ENCODE data around the gene FAM53B. TPM values are rescaled to one million over a fixed set of nuclear protein-coding genes. Genes with fewer than 3 reads are reported as not detected.

The FAM53B gene
- total RNA-seq, 1 experiment from 2014 or later = 10.0 TPM

DNA sequence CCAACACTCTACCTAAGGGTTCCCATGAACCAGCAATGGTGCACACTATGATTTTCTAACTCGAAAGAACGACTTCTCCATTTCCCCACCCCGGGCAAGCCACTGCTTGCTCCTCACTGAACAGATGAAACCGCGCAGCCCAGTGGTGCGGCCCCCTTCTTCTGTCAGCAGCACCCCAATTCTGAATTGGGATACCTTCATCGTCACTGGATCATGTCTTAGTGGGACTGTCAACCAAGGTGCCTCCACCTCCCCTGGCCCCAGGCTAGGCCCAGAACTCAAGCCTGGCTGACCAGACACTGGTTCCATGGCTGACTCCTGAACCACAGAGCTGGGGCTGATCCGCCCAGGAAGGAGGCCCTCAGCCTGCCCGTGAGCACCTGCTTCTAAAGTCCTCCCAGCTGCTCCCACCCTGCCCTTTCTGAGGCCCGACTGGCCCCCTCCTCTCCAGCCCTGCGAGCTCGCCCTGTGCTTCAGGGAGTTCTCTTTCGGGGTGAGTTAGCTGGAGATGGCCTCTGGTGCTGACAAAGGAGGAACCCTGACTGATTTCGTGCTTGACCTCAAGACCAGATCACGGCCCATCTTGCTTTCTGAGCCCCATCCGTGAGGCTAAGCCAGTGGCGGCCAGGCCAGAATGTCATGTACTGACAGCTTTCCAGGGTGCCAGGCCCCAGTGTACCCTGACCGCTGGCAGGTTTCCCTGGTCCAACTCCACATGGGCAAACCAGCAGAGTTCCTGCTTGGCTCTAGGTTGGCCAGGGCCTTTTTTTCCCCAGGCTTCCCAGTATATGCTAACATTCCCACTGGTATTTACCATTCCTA is 44.5 kb downstream of the FAM53B start:
- DNase-seq (ENCODE audit: extremely low read depth, low read depth) = no peak

- DNase-seq (ENCODE audit: extremely low read depth, low read depth) = no peak
Observed at GRCh38 chr10:124698545-124699469, 45.4 kb downstream of the FAM53B start.

- no peak for DNase-seq (ENCODE audit: extremely low read depth, low read depth)
Observed at GRCh38 chr10:124697837-124698544, 46.2 kb downstream of the FAM53B start.

DNA sequence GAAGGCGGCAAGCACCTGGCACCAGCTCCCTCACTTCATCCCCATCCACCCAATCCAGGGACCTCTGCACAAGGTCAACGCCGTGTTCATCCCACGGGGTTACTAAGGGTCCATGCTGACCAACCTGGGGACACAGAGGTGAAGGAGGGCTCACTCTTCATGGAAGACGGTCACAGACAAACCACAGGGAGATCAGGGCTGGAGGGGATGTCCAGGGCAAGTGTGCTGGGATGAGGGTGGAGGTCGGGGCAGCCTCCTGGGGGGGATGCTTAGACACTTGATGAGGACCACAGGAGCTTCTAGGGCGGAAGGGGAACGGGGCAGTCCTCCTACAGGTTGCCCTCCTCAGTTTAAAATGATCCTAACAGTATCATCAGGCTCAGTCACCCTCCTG is 46.7 kb downstream of the FAM53B start:
- no peak for DNase-seq (ENCODE audit: extremely low read depth, low read depth)

DNA sequence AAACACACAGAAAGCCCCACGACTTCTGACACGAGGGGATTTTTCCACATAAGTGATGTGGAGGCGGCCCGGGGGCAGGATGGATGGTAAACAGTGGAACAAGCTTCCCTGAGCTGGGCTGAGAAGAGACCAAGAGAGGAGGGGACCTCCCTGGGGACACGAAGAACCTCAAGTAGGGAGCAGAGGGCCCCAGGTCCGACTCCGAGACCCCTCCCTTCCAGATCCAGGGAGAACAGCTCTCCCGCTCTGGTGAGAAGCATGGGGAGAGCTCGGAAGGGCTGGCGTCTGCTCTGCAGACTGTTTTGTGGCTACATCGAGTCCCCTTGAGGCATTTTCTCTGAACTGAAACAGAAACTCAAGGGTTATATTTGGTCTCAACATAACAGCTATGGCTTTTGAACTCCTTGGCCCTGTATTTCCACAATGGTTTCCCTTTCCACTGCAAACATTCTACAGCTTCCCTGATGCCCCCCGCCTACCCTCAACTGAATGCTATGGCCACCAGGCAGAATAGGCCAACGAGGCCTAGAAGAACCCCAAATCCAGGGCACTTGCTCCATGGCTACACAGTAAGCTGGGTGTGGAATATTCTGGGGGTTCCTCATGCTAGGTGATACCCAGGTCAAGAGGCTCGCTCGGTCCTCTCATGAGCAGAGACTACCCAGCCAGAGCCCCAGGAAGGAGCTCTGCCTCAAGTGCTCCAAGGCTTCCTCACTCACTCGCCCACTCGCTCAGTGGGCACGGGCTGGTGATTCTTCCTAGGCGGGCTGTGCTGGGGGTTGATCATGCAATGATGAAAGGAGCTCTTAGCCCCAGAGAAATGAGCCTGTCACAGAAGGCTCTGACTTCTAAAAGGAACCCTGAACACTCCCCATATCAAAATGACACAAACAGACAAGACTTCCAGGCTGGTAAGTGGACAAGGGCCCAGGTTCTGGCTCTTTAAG is 47.5 kb downstream of the FAM53B start:
- no peak for DNase-seq (ENCODE audit: extremely low read depth, low read depth)

DNA sequence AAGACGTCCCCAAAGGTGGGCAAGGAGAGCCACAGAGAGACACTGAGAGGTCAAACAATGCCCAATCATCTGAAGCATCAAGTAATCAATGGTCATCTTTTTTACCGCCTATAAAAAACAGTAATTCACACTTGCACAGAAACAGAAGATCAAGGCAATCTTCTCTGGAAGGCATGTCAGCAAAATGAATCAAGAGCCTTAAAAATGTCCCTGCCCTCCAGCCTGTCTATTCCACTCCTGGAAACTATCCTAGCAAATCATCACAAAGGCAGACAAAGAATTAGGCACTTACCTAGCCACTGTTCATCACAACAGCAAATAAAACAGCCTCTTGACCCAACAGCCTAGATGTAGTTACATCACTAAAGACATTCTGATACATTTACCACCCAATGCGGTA is 48.9 kb downstream of the FAM53B start:
- DNase-seq (ENCODE audit: extremely low read depth, low read depth) = no peak

GRCh38 chr10:124694481-124695220 is 49.5 kb downstream of the FAM53B start:
- DNase-seq (ENCODE audit: extremely low read depth, low read depth) = no peak

DNA sequence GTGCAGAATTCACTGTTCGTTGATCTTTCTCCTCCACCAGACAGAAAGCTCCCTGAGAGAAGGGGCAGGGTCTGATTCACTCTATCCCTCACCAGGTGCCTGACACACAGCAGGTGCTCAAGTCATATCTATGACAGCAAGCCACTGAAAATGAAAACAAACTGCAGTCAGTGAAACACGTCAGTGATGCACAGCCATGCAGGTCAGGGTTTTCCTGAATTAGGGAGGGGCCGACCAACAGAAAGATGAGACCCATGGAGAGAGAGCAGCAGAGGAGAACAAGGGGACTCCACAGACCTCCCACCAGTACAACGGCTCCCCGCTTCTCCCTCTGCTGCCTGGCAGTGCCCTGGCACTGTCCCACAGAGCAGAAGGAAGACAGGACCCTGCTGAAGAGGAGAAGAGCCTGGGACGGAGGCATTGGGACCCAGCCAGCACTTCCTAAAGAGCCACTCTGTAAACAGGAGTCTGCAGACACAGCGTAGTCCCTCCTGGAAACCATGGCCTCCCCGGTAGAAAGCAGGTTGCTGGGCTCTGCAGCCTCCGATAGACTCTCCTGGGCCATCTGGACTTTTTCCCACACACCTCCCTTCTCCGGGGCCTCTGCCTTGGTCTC is 50.3 kb downstream of the FAM53B start:
- DNase-seq (ENCODE audit: extremely low read depth, low read depth) = no peak

DNA sequence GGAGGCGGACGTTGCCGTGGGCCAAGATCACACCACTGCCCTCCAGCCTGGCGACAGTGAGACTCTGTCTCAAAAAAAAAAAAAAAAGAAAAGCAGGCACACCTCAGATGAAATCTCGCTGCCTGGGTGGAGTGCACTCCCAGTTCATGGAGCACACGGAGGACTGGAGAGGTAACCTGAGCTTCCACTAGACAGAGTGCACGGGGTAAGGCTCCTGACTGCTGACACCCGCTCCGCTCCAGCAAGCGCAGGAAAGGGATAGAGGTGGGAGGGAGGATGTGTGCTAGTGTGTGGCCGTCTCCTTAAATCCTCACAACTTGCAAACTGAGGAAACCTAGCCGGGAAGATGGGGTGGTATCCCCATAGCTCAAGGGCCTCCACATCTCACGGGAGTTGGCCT is 50.8 kb downstream of the FAM53B start:
- no peak for DNase-seq (ENCODE audit: extremely low read depth, low read depth)

DNA sequence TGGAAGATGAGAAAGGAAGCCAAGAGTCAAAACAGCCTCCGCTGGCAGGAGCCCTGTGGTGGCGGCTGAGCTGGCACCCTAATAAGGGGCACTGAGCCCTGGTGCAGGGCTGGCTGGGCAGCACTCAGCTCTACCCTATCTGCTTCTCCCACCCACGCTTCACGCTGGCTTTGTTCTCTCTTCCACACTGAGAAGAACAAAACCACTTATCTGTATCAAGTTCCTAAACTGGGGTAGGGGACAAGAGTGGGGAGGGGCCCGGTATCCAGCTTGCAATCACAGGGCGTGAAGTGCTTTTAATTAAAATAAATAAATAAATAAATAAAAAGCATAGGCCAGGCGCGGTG is 52.1 kb downstream of the FAM53B start:
- no peak for DNase-seq (ENCODE audit: extremely low read depth, low read depth)

- no peak for DNase-seq (ENCODE audit: extremely low read depth, low read depth)
Observed at GRCh38 chr10:124691421-124692099, 52.6 kb downstream of the FAM53B start.

- DNase-seq (ENCODE audit: extremely low read depth, low read depth) = no peak
Observed at GRCh38 chr10:124691002-124691401, 53.2 kb downstream of the FAM53B start.

- no peak for DNase-seq (ENCODE audit: extremely low read depth, low read depth)
Observed at GRCh38 chr10:124689911-124690498, 54.2 kb downstream of the FAM53B start.

GRCh38 chr10:124688889-124689670 is 55.1 kb downstream of the FAM53B start:
- peak; percentile 43 for DNase-seq (ENCODE audit: extremely low read depth, low read depth)

DNA sequence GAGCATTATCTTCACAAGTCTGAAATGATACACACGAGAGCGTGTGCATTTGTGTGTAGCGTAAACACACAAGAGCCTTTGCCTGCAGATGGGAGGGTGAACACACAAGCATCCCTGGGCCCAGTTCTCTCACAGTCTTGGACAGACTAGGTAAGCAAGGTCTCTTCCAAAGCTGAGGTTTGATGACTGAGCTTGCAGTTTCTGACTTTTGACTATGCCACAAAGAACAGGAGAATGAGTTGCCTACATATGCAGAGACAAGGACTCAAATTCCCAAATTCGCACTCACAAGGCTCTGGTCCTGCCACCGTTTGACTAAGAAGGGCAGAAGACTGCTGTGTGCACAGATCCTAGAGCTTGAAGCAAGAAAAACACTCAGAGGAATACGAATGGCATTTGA is 55.8 kb downstream of the FAM53B start:
- no peak for DNase-seq (ENCODE audit: extremely low read depth, low read depth)

DNA sequence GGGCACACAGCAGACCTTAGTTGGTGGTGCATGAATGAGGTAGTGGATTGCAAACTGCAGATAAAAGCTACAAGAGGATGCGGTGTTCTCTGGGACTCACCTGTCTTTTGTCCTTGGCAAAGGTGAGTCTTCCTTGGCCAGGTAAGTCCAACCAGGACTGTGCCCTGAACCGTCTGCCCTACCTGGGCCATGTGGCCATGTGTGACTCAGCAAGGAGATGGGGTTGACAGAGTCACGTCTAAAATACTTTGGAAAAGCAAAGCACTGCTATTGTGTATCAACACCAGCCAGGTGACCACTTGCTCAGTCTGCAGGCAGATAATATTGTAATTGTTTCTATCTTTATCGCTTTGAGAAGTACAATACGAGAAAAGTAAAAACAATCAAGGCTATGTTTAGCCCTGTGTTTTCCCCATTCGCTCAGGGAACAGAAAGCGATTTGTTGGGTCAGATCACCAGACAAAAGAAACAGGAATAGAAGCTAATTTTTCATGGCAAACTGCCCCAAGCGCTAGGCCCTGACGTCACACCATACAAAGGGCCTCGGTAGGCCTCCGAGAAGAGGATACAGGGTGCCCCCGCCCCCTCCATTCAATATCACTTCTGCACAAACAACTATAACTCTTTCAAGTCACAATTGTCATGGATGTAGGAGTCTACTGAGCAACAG is 57.3 kb downstream of the FAM53B start:
- DNase-seq (ENCODE audit: extremely low read depth, low read depth) = no peak

- DNase-seq (ENCODE audit: extremely low read depth, low read depth) = no peak
Observed at GRCh38 chr10:124685261-124685660, 58.9 kb downstream of the FAM53B start.

Measured in NCI-H460 (cell line).